Epithelial cell of umbilical artery (primary cell): ENCODE results near the gene RBM3. TPM values are rescaled to one million over a fixed set of nuclear protein-coding genes. Genes with fewer than 3 reads are reported as not detected.

Source experiments
- total RNA-seq: library from RNA; depleted of rRNA; stranded (reverse); fragments of >200 nt; gene quantifications from 2 replicates; pipeline ENCODE4 v1.2.3, GENCODE V29; 2014

Gene RBM3
- total RNA-seq, result 145 and 340 TPM in 2 replicates

GRCh38 chrX:48574270-48575266 is at the start of gene RBM3:
Gene RBM3, plus strand, starts transcription at chrX:48574484. Its CDS starts 697 bp downstream, at chrX:48575181.

GRCh38 chrX:48539345-48540027 is 34.8 kb upstream of the RBM3 start, which contains the start of gene TBC1D25:
Gene TBC1D25, plus strand, starts transcription at chrX:48539714. Its CDS starts 84 bp downstream, at chrX:48539798.

GRCh38 chrX:48597353-48598264 is 23.3 kb downstream of the RBM3 start, which contains the start of gene WDR13:
Gene WDR13, plus strand, starts transcription at chrX:48597492. Its CDS starts 505 bp downstream, at chrX:48597997.

Other genes starting within 250 kb of the RBM3 start
- not detected in 2 replicates for gene SSX3, start 217.8 kb upstream of the RBM3 start, total RNA-seq
- gene SSX4, start 190.9 kb upstream of the RBM3 start, total RNA-seq, result not detected in 2 replicates
- gene SSX4B, start 162.5 kb upstream of the RBM3 start, total RNA-seq, result not detected in 2 replicates
- gene SLC38A5, start 104.2 kb upstream of the RBM3 start, total RNA-seq, result 25.1 and 27.3 TPM in 2 replicates
- gene FTSJ1, start 98.3 kb upstream of the RBM3 start, total RNA-seq, result 59.4 and 79.8 TPM in 2 replicates
- 3.5 and 5.8 TPM in 2 replicates for gene PORCN, start 65.5 kb upstream of the RBM3 start, total RNA-seq
- gene EBP, start 52.7 kb upstream of the RBM3 start, total RNA-seq, result 110 and 155 TPM in 2 replicates
- 3.2 and 4.9 TPM in 2 replicates for gene TBC1D25, start 34.8 kb upstream of the RBM3 start, total RNA-seq
- 102 and 103 TPM in 2 replicates for gene WDR13, start 23.0 kb downstream of the RBM3 start, total RNA-seq
- 0.46 TPM in 1 of 2 replicates, not detected in the other for gene WAS, start 109.3 kb downstream of the RBM3 start, total RNA-seq
- gene SUV39H1, start 122.2 kb downstream of the RBM3 start, total RNA-seq, result 6.2 and 6.7 TPM in 2 replicates
- not detected in 2 replicates for gene GLOD5, start 187.3 kb downstream of the RBM3 start, total RNA-seq
- gene GATA1, start 212.1 kb downstream of the RBM3 start, total RNA-seq, result not detected in 2 replicates
- 20.1 and 28.6 TPM in 2 replicates for gene HDAC6, start 227.6 kb downstream of the RBM3 start, total RNA-seq